Suprapubic skin (tissue), 4 donors: ENCODE results near the gene ABCC9. TPM values are rescaled to one million over a fixed set of nuclear protein-coding genes. Genes with fewer than 3 reads are reported as not detected.
A peak's percentile ranks its signal among the peaks of the same experiment; 100 is the strongest.

Experiments used
- DNase-seq, 2 donors: peaks; one replicate each; pipeline ENCODE4 v3.0.0-alpha.2; 2019; ENCODE audit warnings: low spot score in 2 of 2
- H3K27ac ChIP-seq: fragments of 200-600 bp; sonication (generic); one replicate; pipeline ENCODE4 v1.5.1; 2019
- H3K27me3 ChIP-seq: fragments of 200-600 bp; sonication (generic); one replicate; pipeline ENCODE4 v1.5.1; 2019
- H3K36me3 ChIP-seq: fragments of 200-600 bp; sonication (generic); one replicate; pipeline ENCODE4 v1.5.1; 2019
- H3K4me1 ChIP-seq: fragments of 200-600 bp; sonication (generic); one replicate; pipeline ENCODE4 v1.5.1; 2019
- H3K4me3 ChIP-seq: fragments of 200-600 bp; sonication (generic); one replicate; pipeline ENCODE4 v1.5.1; 2019; ENCODE audit warnings: mild to moderate bottlenecking
- H3K9me3 ChIP-seq: fragments of 200-600 bp; sonication (generic); one replicate; pipeline ENCODE4 v1.5.1; 2019
- EP300 ChIP-seq: sonication (generic); formaldehyde crosslinking; IDR thresholded peaks from one replicate; pipeline ENCODE4 v1.6.1; 2017; ENCODE audit warnings: antibody characterized with exemption
- POLR2A ChIP-seq, 2 donors: fragments of 450-650 bp; IDR thresholded peaks; one replicate each; pipeline ENCODE4 v1.6.1; 2017; ENCODE audit warnings: antibody characterized with exemption in 2 of 2, mild to moderate bottlenecking in 2 of 2, moderate library complexity in 2 of 2
- POLR2AphosphoS5 ChIP-seq, 3 donors: sonication (generic); formaldehyde crosslinking; IDR thresholded peaks; one replicate each; pipeline ENCODE4 v1.6.1; 2017; ENCODE audit warnings: antibody characterized with exemption in 3 of 3
- WGBS: methylation state at CpG from one replicate; pipeline ENCODE4 v1.1.5; 2018; 5-methylcytosine and 5-hydroxymethylcytosine counted together
- total RNA-seq, 4 donors: library from RNA; depleted of rRNA; stranded (reverse); fragments of >200 nt; gene quantifications; one replicate each; pipeline ENCODE4 v1.1.0, GENCODE V29; 2016
- TF ChIP-seq, protein P1 (sequence below), 2 donors: fragments of 200-600 bp in 1 of 2; fragments of 450-650 bp in 1 of 2; sonication (generic) in 1 of 2; IDR thresholded peaks; one replicate each; pipeline ENCODE4 v1.5.1; 2016 to 2019; ENCODE audit warnings: antibody characterized with exemption in 2 of 2, mild to moderate bottlenecking in 1 of 2, moderate library complexity in 1 of 2

Gene ABCC9
- total RNA-seq, 4 donors from 2014 or later = 7.8 to 9.6 (median 8.1) TPM

DNA sequence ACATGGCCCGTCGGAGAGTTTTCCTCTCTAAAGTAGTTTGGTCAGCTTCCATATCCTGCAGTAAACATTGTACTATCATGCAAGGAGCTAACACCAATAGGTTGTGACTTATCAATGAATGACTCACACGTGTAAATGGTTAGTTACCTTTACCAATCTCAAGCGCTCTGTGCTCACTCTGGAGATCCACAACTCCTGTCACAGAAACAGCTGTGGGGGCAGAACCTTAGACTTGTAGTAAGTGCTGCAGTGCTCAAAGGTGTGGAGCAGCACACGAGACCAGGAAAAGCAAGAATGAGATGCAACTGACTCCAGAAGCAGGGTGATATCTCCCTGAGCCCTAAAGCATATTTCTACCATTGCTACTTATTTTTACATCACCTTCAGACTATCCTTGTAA is 93.0 kb downstream of the ABCC9 start:
- 92% methylated on average over 5 of the region's 5 CpGs for WGBS
- no peaks in the 10 kb centered on the region for H3K4me1 ChIP-seq
- H3K27me3 ChIP-seq = no peaks in the 10 kb centered on the region
- H3K27ac ChIP-seq = no peak overlapping the region
- DNase-seq = no peak
- H3K36me3 ChIP-seq = no peaks in the 10 kb centered on the region
- H3K4me3 ChIP-seq = no peak overlapping the region
- TF ChIP-seq POLR2A (IDR thresholded peaks at IDR 0.05) (no peak), EP300 (no peak), POLR2AphosphoS5 (IDR thresholded peaks at IDR 0.05) (no peak)
- TF ChIP-seq, protein P1, sequence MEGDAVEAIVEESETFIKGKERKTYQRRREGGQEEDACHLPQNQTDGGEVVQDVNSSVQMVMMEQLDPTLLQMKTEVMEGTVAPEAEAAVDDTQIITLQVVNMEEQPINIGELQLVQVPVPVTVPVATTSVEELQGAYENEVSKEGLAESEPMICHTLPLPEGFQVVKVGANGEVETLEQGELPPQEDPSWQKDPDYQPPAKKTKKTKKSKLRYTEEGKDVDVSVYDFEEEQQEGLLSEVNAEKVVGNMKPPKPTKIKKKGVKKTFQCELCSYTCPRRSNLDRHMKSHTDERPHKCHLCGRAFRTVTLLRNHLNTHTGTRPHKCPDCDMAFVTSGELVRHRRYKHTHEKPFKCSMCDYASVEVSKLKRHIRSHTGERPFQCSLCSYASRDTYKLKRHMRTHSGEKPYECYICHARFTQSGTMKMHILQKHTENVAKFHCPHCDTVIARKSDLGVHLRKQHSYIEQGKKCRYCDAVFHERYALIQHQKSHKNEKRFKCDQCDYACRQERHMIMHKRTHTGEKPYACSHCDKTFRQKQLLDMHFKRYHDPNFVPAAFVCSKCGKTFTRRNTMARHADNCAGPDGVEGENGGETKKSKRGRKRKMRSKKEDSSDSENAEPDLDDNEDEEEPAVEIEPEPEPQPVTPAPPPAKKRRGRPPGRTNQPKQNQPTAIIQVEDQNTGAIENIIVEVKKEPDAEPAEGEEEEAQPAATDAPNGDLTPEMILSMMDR (IDR thresholded peaks at IDR 0.05) = no peak
- H3K9me3 ChIP-seq = no peaks in the 10 kb centered on the region

DNA sequence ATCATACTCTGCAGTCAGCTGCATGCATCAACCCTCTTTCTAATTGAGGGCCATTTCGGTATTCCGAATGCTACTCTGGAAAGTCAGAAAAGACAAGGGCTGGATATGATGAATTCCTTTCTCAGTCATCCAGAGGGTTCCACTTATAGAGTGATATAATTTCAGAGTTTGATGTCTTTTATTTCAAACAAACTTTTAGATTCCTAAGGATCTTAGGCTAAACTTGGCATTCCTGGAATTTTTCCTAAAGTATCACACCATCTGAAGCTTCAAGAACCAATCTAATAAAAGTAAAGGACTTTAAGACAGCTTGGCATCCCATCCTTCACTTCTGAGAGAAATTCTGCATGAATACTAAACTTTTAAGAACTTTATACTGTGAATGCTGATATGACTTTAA is 97.4 kb downstream of the ABCC9 start:
- no peak overlapping the region for H3K4me3 ChIP-seq
- no peak overlapping the region for H3K27ac ChIP-seq
- TF ChIP-seq, protein P1 (IDR thresholded peaks at IDR 0.05) = no peak
- TF ChIP-seq POLR2AphosphoS5 (IDR thresholded peaks at IDR 0.05) = no peak
- no peak for TF ChIP-seq POLR2A (IDR thresholded peaks at IDR 0.05)
- no peak for TF ChIP-seq EP300
- 84% methylated on average over 2 of the region's 2 CpGs for WGBS
- no peaks in the 10 kb centered on the region for H3K9me3 ChIP-seq
- no peaks in the 10 kb centered on the region for H3K4me1 ChIP-seq
- H3K27me3 ChIP-seq = no peaks in the 10 kb centered on the region
- DNase-seq = no peak
- no peaks in the 10 kb centered on the region for H3K36me3 ChIP-seq

DNA sequence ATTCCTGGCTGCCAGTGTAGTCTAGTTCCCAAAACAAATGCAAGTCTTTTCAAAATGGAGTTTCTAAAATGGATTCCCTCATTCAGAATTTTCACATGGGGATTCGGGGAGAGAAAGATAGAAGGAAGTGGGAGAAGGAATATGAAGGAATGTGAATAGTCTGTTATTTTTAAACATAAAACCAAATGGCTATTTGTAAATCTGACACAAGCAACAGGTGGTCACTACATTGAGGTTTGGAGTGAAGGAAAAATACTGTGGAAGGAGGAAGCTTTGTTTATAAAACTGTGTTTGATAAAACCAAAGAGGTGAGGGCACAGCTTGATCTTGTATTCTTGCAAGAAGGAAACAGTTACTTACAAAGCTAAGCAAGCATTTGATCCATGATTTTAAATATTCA is 101.5 kb downstream of the ABCC9 start:
- H3K27me3 ChIP-seq = no peaks in the 10 kb centered on the region
- 91% methylated on average over 1 of the region's 1 CpG for WGBS
- H3K27ac ChIP-seq = no peak overlapping the region
- H3K4me1 ChIP-seq = no peaks in the 10 kb centered on the region
- no peak for DNase-seq
- H3K36me3 ChIP-seq = no peaks in the 10 kb centered on the region
- H3K9me3 ChIP-seq = no peaks in the 10 kb centered on the region
- TF ChIP-seq EP300 (no peak), POLR2A (IDR thresholded peaks at IDR 0.05) (no peak)
- TF ChIP-seq, protein P1 (IDR thresholded peaks at IDR 0.05) = no peak
- H3K4me3 ChIP-seq = no peak overlapping the region

DNA sequence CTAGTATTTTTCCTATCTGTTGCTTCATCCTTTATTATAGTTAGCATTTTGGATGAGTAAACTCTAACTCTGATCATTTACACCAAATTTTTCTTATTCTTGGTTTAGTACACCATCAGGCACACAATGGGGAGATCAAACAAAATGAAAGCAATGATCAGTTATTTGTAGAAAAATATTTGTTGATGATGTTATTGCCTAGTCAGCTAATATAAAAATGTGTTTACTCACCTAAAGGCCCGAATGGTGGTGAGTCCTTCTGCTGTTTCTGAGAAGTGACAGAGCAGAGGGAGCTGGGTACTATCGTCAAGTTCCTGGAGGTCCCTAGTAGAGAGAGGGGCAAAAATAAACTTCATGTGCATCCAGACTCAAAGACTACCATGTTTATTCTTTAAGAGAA is 103.4 kb downstream of the ABCC9 start:
- no peaks in the 10 kb centered on the region for H3K9me3 ChIP-seq
- WGBS = 89% methylated on average over 2 of the region's 2 CpGs
- no peaks in the 10 kb centered on the region for H3K27me3 ChIP-seq
- no peak overlapping the region for H3K27ac ChIP-seq
- H3K4me1 ChIP-seq = no peaks in the 10 kb centered on the region
- TF ChIP-seq EP300 (no peak), POLR2AphosphoS5 (IDR thresholded peaks at IDR 0.05) (no peak), POLR2A (IDR thresholded peaks at IDR 0.05) (no peak)
- TF ChIP-seq, protein P1 (IDR thresholded peaks at IDR 0.05) = no peak
- no peaks in the 10 kb centered on the region for H3K36me3 ChIP-seq
- H3K4me3 ChIP-seq = no peak overlapping the region
- no peak for DNase-seq

DNA sequence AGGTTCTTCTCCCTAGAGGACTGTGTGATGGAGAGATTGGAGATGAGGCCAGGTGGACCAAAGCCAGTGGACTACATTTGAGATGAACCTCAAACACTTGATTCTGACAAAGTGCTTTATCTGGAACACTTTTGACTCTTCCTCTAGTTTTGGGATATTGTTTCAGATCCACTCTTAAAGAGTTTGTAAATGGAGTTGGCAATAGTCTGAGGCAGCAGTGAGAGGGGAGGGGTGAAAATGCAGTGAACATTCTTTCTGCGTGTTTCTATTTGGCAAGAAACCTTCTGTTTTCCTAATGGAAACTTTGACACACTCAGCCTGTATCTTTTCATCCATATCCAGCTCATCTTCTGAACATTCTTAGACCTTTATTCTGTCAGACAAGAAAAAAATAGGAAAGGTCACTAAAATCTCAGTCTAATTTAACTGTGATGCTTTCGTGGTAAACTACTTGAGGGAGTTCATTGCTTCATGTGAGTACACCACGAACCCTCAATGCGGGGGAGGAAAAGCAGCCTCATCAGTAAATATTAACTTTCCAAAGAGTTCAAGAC is 109.4 kb downstream of the ABCC9 start:
- H3K27me3 ChIP-seq = no peaks in the 10 kb centered on the region
- DNase-seq = peak; percentile 56 to 72
- peaks cover 3% of the 10 kb centered on the region for H3K4me1 ChIP-seq
- no peaks in the 10 kb centered on the region for H3K36me3 ChIP-seq
- H3K27ac ChIP-seq = peak overlapping the region; percentile 62
- WGBS = 53% methylated on average over 4 of the region's 4 CpGs
- TF ChIP-seq POLR2A (IDR thresholded peaks at IDR 0.05) = no peak
- TF ChIP-seq, protein P1 (IDR thresholded peaks at IDR 0.05) = no peak
- no peak for TF ChIP-seq EP300
- no peak for TF ChIP-seq POLR2AphosphoS5 (IDR thresholded peaks at IDR 0.05)
- H3K4me3 ChIP-seq = no peak overlapping the region
- H3K9me3 ChIP-seq = no peaks in the 10 kb centered on the region
